KOPT-K1 (cell line): ENCODE data around the gene DUOXA2.
"Not testable (repeated sequence)": the region's sequence is repeated elsewhere in the genome, so short reads cannot be mapped to it uniquely, and the experiment has no call there.

Source experiments
- H3K27ac ChIP-seq: fragments of 200-600 bp; sonication (generic); 2 replicates; pipeline ENCODE4 v1.5.1; 2016; ENCODE audit warnings: antibody characterized with exemption, mild to moderate bottlenecking, low read depth, low read length; ENCODE audit not compliant: poor library complexity, severe bottlenecking
- H3K36me3 ChIP-seq: fragments of 200-600 bp; sonication (generic); 2 replicates; pipeline ENCODE4 v1.5.1; 2017; ENCODE audit warnings: antibody characterized with exemption, mild to moderate bottlenecking, low read length, moderate library complexity; ENCODE audit not compliant: insufficient read depth
- H3K9me3 ChIP-seq: fragments of 200-600 bp; sonication (generic); 2 replicates; pipeline ENCODE4 v1.5.1; 2017; ENCODE audit warnings: antibody characterized with exemption, low read length, mild to moderate bottlenecking; ENCODE audit not compliant: insufficient read depth, poor library complexity, severe bottlenecking

DUOXA2 gene

GRCh38 chr15:45114076-45114750, at the start of gene DUOXA2, which contains the start of gene DUOX2:
TSS of gene DUOXA2 (plus strand) at chr15:45114326. CDS start at chr15:45114606, 280 bp downstream.
TSS of gene DUOX2 (minus strand) at chr15:45114172. CDS start at chr15:45113411, 761 bp downstream.
- H3K27ac ChIP-seq: no peak within 1 kb of the TSS
- no peaks in the 10 kb centered on the region for H3K36me3 ChIP-seq
- H3K9me3 ChIP-seq: no peaks in the 10 kb centered on the region

DNA sequence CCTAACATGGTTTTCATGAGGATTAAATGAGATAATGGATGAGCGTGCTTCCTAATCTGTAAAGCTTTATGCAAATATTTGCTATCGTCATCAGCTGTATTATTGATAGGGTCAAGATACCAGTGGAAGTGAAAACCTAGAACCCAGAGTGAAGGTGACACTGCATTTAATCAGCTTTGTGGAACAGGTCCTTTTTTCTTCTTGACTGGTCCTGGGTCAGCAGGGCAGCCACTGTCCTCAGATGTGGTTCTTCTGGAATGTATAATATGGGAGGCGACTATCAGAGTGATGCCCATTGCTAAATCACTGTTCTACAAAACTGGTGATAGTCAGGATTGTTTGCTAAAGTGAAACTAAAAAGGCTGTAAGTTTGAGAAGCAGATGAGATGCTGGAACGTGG, 49.7 kb upstream of the DUOXA2 start:
- H3K36me3 ChIP-seq: peaks cover 14% of the 10 kb centered on the region
- no peak overlapping the region for H3K27ac ChIP-seq
- no peaks in the 10 kb centered on the region for H3K9me3 ChIP-seq

DNA sequence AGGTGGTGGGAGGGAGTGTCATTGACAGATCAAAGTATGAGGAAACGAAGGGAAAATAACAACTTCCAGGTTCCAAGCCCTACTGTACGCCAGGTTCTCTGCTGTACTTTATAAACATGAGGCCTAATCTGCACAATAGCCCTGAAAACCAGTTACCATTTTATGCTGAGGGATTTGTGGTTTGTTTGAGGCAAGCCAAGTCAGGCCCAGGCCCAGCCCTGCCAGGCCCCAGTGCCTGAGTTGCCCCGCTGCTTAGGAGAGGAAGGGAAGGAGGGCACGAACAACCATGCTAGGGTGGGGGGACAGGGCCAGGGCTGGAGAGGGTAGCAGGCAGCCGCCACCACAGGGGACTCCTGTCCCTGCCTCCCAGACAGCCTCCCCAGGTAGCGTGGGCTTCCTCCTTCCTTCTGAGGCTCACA, 44.2 kb upstream of the DUOXA2 start:
- not testable (repeated sequence) for H3K9me3 ChIP-seq
- Histone ChIP-seq H3K36me3 (peaks cover 25% of the 10 kb centered on the region), H3K27ac (peak overlapping the region; percentile 22)

- not testable (repeated sequence) for H3K27ac ChIP-seq, H3K9me3 ChIP-seq
- peaks cover 15% of the 10 kb centered on the region for H3K36me3 ChIP-seq
Observed at GRCh38 chr15:45073602-45074001, 40.5 kb upstream of the DUOXA2 start.

- H3K27ac ChIP-seq, H3K36me3 ChIP-seq, H3K9me3 ChIP-seq: not testable (repeated sequence)
Observed at GRCh38 chr15:45075440-45076320, 38.4 kb upstream of the DUOXA2 start.

DNA sequence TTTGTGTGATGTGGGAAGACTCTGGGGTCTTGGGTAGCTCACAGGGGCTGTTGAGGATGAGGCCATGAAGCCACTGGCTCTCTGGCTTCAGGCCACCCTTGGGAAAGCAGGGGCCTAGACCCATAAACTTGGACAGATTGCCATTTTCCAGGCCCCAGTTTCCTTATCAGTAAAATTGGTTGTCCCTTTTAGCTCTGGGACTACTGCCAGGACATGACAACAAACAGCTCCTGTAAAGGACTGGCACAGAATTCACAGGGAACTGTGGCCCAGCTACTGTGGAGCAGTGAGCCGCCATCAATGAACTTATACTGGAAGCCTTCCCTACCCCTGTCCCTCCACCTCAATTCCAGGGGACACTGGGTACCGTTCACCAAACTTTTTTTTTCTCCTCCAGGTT, 36.7 kb upstream of the DUOXA2 start:
- not testable (repeated sequence) for H3K9me3 ChIP-seq, H3K27ac ChIP-seq, H3K36me3 ChIP-seq

DNA sequence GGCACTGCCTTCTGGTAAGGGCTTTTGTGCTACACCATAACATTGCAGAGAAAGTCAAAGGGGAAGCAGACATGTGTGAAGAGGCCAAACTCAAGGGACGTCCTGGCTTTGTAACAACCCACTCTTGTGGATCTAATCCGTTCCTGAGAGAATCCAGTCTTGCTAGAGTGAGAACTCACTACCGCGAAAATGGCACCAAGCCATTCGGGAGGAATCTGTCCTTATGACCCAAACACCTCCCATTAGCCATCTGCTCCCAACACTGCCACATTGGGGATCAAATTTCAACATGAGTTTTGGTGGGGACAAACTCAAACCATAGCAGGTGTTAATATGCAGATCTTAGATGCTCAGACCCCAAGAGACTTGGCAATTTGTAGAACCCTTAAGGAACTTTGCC, 34.9 kb upstream of the DUOXA2 start:
- H3K36me3 ChIP-seq, H3K27ac ChIP-seq, H3K9me3 ChIP-seq: not testable (repeated sequence)

DNA sequence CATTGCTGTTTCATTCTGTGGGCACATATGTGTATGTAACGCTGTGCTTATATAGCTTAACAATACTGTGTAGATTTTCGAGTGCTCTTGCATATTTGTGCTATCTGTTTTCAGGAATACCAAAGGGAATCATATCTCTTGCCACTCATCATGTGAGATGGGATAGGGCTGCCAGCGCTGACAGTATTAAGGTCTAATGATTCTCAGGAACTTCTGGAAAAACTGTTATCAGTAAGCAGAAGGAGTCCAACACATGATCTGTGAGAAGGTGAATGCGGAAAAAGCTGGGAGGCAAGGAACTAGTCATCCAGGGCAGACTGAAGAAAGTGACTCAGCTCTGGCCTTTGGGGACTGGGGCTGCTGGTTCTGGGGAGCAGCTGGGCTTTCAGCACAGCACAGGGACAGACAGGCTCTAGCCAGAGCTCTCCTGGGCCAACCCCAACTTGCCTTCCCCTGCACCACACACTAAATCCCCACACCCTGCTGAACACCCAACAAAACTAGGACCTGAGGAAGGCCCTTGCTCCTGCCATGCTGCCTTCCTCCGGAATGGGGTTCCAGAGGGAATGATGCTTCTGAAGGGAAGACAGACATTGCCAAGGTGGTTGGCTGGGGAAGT, 34.4 kb upstream of the DUOXA2 start:
- H3K27ac ChIP-seq: not testable (repeated sequence)

GRCh38 chr15:45080593-45080992, 33.5 kb upstream of the DUOXA2 start:
- not testable (repeated sequence) for H3K9me3 ChIP-seq, H3K27ac ChIP-seq, H3K36me3 ChIP-seq

More for the DNA sequence above, 34.4 kb upstream of the DUOXA2 start:
- not testable (repeated sequence) for H3K36me3 ChIP-seq, H3K9me3 ChIP-seq

- not testable (repeated sequence) for H3K27ac ChIP-seq, H3K9me3 ChIP-seq, H3K36me3 ChIP-seq
Observed at GRCh38 chr15:45082412-45082811, 31.7 kb upstream of the DUOXA2 start.

- Histone ChIP-seq H3K36me3 (no peaks in the 10 kb centered on the region), H3K9me3 (no peaks in the 10 kb centered on the region), H3K27ac (no peak overlapping the region)
Observed at GRCh38 chr15:45083223-45083622, 30.9 kb upstream of the DUOXA2 start.

- no peaks in the 10 kb centered on the region for H3K36me3 ChIP-seq
- H3K9me3 ChIP-seq: no peaks in the 10 kb centered on the region
- no peak overlapping the region for H3K27ac ChIP-seq
Observed at GRCh38 chr15:45084163-45084562, 30.0 kb upstream of the DUOXA2 start.

GRCh38 chr15:45087513-45087912, 26.6 kb upstream of the DUOXA2 start:
- H3K36me3 ChIP-seq: no peaks in the 10 kb centered on the region
- H3K9me3 ChIP-seq: no peaks in the 10 kb centered on the region

DNA sequence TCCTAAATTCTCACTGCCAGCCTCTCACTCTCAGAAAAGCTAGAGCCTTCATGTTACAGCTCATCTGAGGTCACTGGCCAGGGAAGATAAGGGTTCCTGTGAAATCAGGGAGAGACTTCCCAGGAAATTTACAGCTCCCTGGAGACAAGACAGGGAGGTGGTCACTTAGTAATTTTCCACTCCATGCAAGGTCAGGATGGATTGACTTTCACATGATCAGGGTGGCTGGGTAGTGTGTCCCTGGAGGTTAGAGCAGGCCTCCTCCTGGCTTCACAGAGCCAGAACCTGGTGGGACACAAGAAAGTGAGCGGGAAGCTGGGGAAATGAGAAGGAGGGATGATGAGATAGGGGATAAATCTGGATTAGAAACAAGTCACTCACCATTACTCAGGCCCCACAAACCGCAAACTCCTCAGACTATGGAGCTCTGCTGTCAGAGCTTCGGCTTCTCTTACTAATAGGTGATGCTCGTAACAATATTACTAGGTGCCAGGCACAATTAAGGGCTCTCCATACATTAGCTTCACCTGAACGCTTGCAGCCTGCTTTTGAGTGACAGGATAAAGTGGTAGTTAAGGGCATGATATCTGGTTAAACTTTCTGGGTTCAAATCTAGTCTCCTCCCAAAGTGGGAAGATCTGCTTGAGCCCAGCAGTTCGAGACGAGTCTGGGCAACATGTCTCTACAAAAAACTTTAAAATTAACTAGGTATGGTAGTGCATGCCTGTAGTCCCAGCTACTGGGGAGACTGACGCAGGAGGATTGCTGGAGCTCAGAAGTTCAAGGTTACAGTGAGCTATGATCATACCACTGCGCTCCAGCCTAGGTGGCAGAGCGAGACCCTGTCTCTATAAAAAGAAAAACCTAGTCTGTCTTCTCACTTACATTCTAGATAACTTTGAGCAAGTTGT, 25.1 kb upstream of the DUOXA2 start:
- H3K36me3 ChIP-seq: no peaks in the 10 kb centered on the region

More at GRCh38 chr15:45087513-45087912, 26.6 kb upstream of the DUOXA2 start:
- no peak overlapping the region for H3K27ac ChIP-seq

More for the DNA sequence above, 25.1 kb upstream of the DUOXA2 start:
- Histone ChIP-seq H3K27ac (no peak overlapping the region), H3K9me3 (no peaks in the 10 kb centered on the region)
